ENCODE results near the gene MRAP.

Gene MRAP

GRCh38 chr21:32352526-32352925, 53.9 kb downstream of the MRAP start:
- H3K9ac ChIP-seq (ENCODE audit: low read length): no peak overlapping the region
- TF ChIP-seq EZH2phosphoT487 (conservative IDR thresholded peaks at IDR 0.05; ENCODE audit: low read length) (no peak), CTCF (IDR thresholded peaks at IDR 0.05; ENCODE audit: insufficient read depth, low read length, poor library complexity, severe bottlenecking) (no peak)
- H3K4me3 ChIP-seq (ENCODE audit: insufficient read depth, low read length, poor library complexity, severe bottlenecking): no peak overlapping the region
- no peaks in the 10 kb centered on the region for H3F3A ChIP-seq (ENCODE audit: insufficient read depth)
- H3K27me3 ChIP-seq (ENCODE audit: low read length): no peaks in the 10 kb centered on the region
- H4K20me1 ChIP-seq (ENCODE audit: low read depth, low read length): no peaks in the 10 kb centered on the region
- no peak overlapping the region for H2AFZ ChIP-seq (ENCODE audit: low read depth, low read length, severe bottlenecking)
- no peaks in the 10 kb centered on the region for H3K79me2 ChIP-seq (ENCODE audit: insufficient read depth, low read length)
- no peaks in the 10 kb centered on the region for H3K9me2 ChIP-seq (replicated peaks; ENCODE audit: insufficient read depth, low read length)
- no peaks in the 10 kb centered on the region for H3K9me3 ChIP-seq (ENCODE audit: insufficient read depth, low read length)
- no peak overlapping the region for H3K27ac ChIP-seq (ENCODE audit: low read depth, low read length)
- no peak overlapping the region for H3K4me2 ChIP-seq (ENCODE audit: low read depth, low read length, poor library complexity, severe bottlenecking)
- H3K36me3 ChIP-seq (ENCODE audit: low read length): peaks cover 5% of the 10 kb centered on the region; the same call in 1 of the 2 replicates

GRCh38 chr21:32353002-32353711, 54.5 kb downstream of the MRAP start:
- H3K27ac ChIP-seq (ENCODE audit: low read depth, low read length): no peak overlapping the region
- no peaks in the 10 kb centered on the region for H3K9me2 ChIP-seq (replicated peaks; ENCODE audit: insufficient read depth, low read length)
- H3K9me3 ChIP-seq (ENCODE audit: insufficient read depth, low read length): no peaks in the 10 kb centered on the region
- H2AFZ ChIP-seq (ENCODE audit: low read depth, low read length, severe bottlenecking): no peak overlapping the region
- no peak overlapping the region for H3K4me3 ChIP-seq (ENCODE audit: insufficient read depth, low read length, poor library complexity, severe bottlenecking)
- H3F3A ChIP-seq (ENCODE audit: insufficient read depth): no peaks in the 10 kb centered on the region
- peaks cover 5% of the 10 kb centered on the region; the same call in 1 of the 2 replicates for H3K36me3 ChIP-seq (ENCODE audit: low read length)
- no peak for TF ChIP-seq CTCF (IDR thresholded peaks at IDR 0.05; ENCODE audit: insufficient read depth, low read length, poor library complexity, severe bottlenecking)
- no peak for TF ChIP-seq EZH2phosphoT487 (conservative IDR thresholded peaks at IDR 0.05; ENCODE audit: low read length)
- no peaks in the 10 kb centered on the region for H3K79me2 ChIP-seq (ENCODE audit: insufficient read depth, low read length)
- H3K27me3 ChIP-seq (ENCODE audit: low read length): no peaks in the 10 kb centered on the region
- no peaks in the 10 kb centered on the region for H4K20me1 ChIP-seq (ENCODE audit: low read depth, low read length)
- H3K9ac ChIP-seq (ENCODE audit: low read length): no peak overlapping the region
- H3K4me2 ChIP-seq (ENCODE audit: low read depth, low read length, poor library complexity, severe bottlenecking): no peak overlapping the region

- Histone ChIP-seq H3K9ac (ENCODE audit: low read length) (no peak overlapping the region), H3K27me3 (ENCODE audit: low read length) (no peaks in the 10 kb centered on the region), H2AFZ (ENCODE audit: low read depth, low read length, severe bottlenecking) (no peak overlapping the region), H3K9me2 (replicated peaks; ENCODE audit: insufficient read depth, low read length) (no peaks in the 10 kb centered on the region), H3K4me2 (ENCODE audit: low read depth, low read length, poor library complexity, severe bottlenecking) (no peak overlapping the region), H3K79me2 (ENCODE audit: insufficient read depth, low read length) (no peaks in the 10 kb centered on the region), H3K9me3 (ENCODE audit: insufficient read depth, low read length) (no peaks in the 10 kb centered on the region), H4K20me1 (ENCODE audit: low read depth, low read length) (no peaks in the 10 kb centered on the region), H3F3A (ENCODE audit: insufficient read depth) (no peaks in the 10 kb centered on the region), H3K36me3 (ENCODE audit: low read length) (peaks cover 12% of the 10 kb centered on the region; the same call in 1 of the 2 replicates), H3K4me3 (ENCODE audit: insufficient read depth, low read length, poor library complexity, severe bottlenecking) (no peak overlapping the region), H3K27ac (ENCODE audit: low read depth, low read length) (no peak overlapping the region)
- TF ChIP-seq CTCF (IDR thresholded peaks at IDR 0.05; ENCODE audit: insufficient read depth, low read length, poor library complexity, severe bottlenecking) (no peak), EZH2phosphoT487 (conservative IDR thresholded peaks at IDR 0.05; ENCODE audit: low read length) (no peak)
Measured at GRCh38 chr21:32356874-32357395, 58.3 kb downstream of the MRAP start.

Data from SU-DHL-6 (cell line).